Amygdala (tissue), 56 donors: ENCODE data around the gene INSYN2A.
A peak's percentile ranks its signal among the peaks of the same experiment; 100 is the strongest.

ENCODE experiments used
- DNase-seq, 56 donors: peaks; one replicate each; lab custom pipeline; 2025; lab: John Stamatoyannopoulos, UW

The INSYN2A gene

DNA sequence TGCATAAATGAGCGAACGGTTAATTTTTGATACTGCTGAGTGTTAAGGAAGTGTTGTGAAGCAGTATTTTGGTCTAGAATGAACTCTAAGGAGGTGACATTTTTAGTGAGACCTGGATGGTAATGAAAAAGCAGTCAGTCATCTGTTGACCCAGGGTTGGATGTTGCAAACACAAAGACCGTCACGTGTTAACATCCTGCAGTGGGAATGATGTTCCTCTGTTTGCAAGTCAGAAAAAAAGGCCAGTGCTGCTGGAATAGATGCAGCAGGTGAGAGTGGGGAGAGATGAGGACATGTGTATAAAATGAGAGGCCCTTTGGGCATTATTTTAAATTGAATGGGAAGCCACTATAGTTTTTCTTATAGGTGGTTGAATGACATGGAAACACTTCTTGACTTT is 39.3 kb downstream of the INSYN2A start:
- no peak for DNase-seq

DNA sequence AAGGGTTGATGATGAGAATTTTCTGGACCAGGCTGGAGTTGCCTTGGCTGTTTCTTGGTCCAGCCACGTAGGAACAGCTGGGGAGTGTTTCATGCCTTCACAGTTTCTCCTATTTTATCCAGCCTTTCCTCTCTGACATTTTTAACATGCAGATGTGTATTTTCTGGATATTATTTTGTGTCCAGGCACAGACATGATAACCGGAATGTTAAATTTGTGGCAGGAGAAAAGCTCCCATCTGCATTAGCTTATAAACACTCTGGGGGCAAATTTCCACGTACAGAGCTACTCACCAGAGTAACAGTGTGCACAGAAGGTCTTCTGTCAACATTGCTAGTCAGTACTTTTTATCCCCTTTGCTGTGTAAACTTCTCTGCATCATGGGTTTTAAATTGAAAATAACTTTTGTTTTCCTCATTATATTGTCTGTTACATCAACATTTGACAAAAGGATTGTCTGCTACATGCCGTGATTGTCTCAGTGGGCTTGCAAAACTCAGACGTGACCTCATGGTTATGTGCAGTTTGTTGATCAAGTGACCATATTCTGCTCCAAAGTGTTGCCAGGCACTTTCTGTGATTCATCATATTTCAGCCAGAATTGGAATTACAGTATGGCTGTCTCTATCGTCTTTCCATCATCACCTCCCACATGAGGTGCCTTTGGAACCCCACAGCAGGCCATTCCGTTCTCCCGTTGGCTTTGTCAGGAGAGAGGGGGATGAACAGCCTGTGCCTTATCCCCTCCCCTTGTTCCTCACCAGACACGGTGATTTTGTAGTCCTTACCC is 41.4 kb downstream of the INSYN2A start:
- DNase-seq: no peak

DNA sequence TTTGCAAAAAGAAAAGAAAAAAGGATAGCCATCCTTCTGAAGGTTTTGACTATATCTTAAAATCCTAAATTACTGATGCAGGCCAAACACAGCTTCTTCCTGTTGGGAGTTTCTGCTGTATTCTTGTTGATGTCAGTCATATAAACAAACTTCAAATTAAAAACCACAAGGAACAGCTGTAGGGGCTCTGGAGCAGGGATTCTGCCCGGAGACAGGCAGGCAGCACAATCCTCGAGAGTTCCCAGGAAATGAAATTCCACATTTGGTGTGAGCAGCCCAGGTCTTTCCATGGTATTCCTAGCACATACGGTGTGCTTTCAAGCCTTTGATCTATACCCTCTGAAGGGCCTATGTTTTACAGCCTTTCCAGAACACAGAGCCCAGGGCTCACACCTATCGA is 43.2 kb downstream of the INSYN2A start:
- DNase-seq: no peak

DNA sequence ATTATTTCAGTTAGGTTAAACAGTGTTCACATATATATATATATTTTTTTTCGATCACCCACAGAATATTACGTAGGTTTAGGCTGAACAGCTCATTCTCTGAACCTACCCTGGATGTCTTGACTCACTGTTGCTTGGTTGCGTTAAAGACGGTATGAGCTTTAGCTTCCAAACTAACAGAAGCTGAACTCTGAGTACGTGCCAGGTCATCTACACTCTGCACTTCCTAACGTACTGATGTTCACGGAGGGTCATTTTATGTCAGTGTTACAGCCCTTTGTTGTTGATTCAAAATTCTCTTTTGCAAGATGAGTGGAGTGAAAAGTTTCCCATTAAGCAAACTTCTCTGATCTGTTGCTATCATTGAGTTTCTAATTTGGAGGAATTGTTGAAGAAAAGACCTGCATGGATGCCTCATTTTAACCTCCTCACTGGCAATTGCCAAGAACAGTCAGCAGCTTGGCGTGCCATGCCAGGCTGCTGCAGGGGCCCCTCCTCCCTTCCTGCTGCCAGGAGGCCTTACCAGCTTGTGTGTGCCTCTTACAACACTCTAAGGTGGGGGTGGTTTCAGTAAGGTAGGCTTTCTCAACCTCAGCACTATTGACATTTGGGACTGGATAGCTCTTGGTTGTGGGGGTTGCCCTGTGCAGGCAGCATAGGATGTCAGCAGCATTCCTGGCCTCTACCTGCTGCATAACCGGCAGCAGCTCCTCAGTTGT is 44.3 kb downstream of the INSYN2A start:
- peak in 13 of 56 donors; percentile 4 to 60 (median 18) for DNase-seq

DNA sequence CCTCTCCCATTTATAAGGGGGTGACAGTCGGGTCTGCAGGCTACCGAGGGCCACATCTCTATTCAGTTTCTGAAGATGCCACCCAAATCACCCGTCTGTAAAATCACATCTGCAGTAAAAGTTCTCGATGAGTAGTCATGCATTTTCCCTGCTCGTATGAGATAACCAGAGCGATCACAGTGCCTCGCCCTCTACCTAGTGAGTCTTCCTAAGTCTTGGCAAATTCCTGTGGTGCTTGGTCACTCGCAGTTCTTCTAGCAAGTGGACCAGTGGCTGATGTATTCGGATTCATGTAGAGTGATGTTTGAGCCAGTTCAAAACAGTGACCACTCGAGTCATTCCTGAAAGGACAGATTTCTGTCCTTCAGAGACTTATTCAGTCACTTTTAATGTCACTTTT is 44.9 kb downstream of the INSYN2A start:
- DNase-seq: no peak

DNA sequence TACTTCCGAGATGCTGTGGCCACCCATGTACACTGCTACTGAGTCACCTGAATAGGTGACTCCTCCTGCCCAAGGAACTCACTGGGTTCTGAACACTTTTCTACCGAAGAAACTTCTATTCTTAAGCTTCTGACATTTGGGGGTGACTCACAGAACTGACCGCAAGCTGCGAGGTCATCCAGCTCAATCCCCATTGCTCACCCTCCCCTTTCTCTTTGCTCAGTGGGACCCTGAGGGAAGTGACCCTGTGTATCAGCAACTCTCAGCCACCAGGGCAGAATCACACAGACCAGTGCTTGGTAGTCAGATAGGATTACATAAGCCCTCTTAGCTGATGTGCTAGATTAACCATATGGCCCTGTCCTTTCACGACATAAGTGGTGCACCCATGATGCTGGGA is 46.3 kb downstream of the INSYN2A start:
- DNase-seq: no peak

DNA sequence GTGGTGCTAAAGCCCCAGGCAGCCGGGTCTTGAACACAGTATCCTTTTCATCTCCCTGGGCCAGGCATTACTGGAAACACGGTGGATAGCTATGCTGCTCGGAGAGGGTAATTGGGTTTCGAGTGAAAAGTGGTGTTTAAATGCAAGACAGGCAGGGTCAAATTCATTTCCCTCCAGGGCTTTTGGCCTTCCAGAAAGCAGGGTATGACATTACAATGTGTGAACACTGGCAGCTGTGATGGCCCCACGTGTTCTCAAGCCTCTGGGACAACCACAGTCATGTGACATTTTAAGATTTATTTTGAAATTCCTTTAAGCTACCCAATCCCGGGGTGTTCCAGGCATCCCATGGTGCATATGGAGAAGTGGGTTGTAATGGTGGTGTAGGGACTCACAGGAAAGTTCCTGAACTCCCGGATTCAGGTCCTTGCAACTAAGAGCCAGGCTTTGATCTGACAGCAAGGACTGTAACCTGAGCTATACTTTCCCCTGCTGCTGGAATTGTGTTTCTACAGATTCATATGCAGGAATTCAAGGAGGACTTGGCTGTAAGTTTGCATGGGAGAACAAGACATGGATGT is 46.8 kb downstream of the INSYN2A start:
- DNase-seq: no peak

DNA sequence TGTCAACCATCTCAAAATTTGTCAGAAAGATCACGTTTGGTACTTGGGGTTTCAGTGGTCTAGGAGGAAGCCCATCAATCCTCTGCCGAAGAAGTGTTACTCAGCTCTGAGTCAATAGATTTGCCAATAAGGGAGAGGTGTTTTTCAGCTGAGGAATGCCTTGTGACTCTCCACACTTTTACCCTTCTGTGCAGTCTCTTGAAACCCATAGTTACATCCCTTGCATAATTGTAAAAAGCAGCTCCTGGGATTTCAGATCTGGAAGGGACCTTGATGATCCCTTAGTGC is 47.5 kb downstream of the INSYN2A start:
- no peak for DNase-seq

DNA sequence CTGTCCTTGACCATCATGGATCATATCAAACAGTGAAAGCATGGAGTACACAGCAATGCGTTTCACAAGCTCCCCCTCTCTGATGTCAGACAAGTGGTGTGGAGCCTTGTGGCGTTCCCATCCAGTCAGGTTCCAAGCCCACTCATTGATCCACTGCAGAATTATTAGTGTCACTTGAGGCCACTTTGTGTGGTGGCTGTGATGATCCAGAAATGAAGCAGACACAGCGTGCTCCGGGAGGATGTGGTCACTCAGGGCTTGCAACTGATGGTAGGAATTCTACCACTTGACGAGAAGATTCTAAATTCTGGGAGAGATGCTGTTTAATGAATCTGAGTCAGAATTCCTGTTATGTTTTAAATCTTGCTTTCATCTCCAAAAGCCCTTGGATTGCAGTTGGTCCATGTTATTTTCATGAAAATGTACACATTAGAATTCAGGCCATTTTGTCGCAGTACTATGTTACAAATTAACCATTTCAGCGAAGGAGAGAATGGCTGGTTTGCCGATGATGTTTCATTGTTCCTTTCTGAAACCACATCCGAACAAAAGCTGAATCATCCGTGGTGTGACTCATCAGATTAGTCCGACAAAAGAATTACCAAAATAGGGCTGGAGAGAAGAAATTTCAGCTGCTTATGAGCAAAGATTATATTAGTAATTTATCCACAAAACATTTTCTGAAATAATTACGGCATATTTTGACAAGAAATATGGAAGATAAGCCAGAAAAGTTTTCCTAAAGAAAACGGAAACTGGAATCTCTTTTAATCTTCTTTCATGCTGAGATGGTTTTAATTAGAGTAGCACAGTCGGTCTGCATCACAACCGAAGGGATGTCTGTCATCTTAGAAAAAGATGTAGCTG is 48.1 kb downstream of the INSYN2A start:
- DNase-seq: peak in 1 of 56 donors; percentile 32

DNA sequence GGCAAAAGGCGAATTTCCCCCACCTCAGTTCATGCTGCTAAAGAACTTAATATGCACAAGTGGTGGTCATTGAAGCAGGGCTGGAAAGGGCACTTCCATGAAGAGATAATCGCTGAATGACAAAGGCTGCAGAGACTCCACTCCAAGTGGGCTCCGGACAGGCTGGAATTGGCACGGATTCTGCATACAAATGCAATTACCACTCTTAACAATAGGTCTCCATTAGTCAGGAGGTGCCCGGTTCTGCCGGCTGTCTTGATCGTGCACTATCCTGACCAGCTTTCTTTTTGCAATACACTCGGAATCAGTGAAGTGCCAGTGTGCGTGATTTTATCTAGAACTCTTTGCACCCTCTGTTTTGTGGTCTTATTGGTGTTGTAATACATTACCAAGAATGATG is 49.7 kb downstream of the INSYN2A start:
- peak in 1 of 56 donors; percentile 20 for DNase-seq
